Prostate gland (tissue), 2 donors: ENCODE results near the gene PRDM1. TPM values are rescaled to one million over a fixed set of nuclear protein-coding genes. Genes with fewer than 3 reads are reported as not detected.

ENCODE experiments used
- DNase-seq: peaks from one replicate; pipeline ENCODE4 v3.0.0-alpha.2; 2019; ENCODE audit warnings: low spot score
- H3K27ac ChIP-seq, 2 donors: fragments of 200-600 bp; sonication (generic); 2 replicates each; pipeline ENCODE4 v1.5.1; 2017 to 2019
- H3K27me3 ChIP-seq: fragments of 200-600 bp; sonication (generic); replicated peaks from 2 replicates; pipeline ENCODE4 v1.5.1; 2019; ENCODE audit not compliant: insufficient read depth
- H3K36me3 ChIP-seq, 2 donors: fragments of 200-600 bp; sonication (generic); 1 replicate in 1 of 2; 2 replicates in 1 of 2; pipeline versions ENCODE4 v1.5.1 to v1.8.1; 2017 to 2019
- H3K4me1 ChIP-seq: fragments of 200-600 bp; sonication (generic); replicated peaks from 2 replicates; pipeline ENCODE4 v1.5.1; 2019
- H3K4me3 ChIP-seq, 2 donors: fragments of 200-600 bp; sonication (generic); 2 replicates each; pipeline ENCODE4 v1.5.1; 2017 to 2019
- H3K9me3 ChIP-seq: fragments of 200-600 bp; sonication (generic); 2 replicates; pipeline ENCODE4 v1.5.1; 2017
- CTCF ChIP-seq, 4 experiments: fragments of 200-600 bp in 2 of 4; fragments of 450-650 bp in 2 of 4; sonication (generic) in 2 of 4; IDR thresholded peaks; 1 replicate in 3 of 4; 2 replicates in 1 of 4; pipeline ENCODE4 v1.5.1; 2016 to 2019; ENCODE audit warnings: antibody characterized with exemption in 4 of 4, mild to moderate bottlenecking in 2 of 4, moderate library complexity in 2 of 4
- POLR2A ChIP-seq: fragments of 450-650 bp; IDR thresholded peaks from one replicate; pipeline ENCODE4 v1.6.1; 2016; ENCODE audit warnings: antibody characterized with exemption, mild to moderate bottlenecking
- POLR2AphosphoS5 ChIP-seq: sonication (generic); formaldehyde crosslinking; IDR thresholded peaks from one replicate; pipeline ENCODE4 v1.6.1; 2017; ENCODE audit warnings: antibody characterized with exemption
- WGBS: methylation state at CpG from one replicate; pipeline ENCODE4 v1.1.5; 2018; 5-methylcytosine and 5-hydroxymethylcytosine counted together
- intact Hi-C: fragments of 100-400 bp; cut with DNase I; formaldehyde crosslinking; loops from one replicate; pipeline ENCODE4 v1.14.2; 2022
- total RNA-seq, 2 donors: library from RNA; depleted of rRNA; stranded (reverse); fragments of >200 nt; gene quantifications; one replicate each; pipeline ENCODE4 v1.1.0, GENCODE V29; 2016

Gene PRDM1
- total RNA-seq, 2 donors from 2014 or later = 3.5 TPM

DNA sequence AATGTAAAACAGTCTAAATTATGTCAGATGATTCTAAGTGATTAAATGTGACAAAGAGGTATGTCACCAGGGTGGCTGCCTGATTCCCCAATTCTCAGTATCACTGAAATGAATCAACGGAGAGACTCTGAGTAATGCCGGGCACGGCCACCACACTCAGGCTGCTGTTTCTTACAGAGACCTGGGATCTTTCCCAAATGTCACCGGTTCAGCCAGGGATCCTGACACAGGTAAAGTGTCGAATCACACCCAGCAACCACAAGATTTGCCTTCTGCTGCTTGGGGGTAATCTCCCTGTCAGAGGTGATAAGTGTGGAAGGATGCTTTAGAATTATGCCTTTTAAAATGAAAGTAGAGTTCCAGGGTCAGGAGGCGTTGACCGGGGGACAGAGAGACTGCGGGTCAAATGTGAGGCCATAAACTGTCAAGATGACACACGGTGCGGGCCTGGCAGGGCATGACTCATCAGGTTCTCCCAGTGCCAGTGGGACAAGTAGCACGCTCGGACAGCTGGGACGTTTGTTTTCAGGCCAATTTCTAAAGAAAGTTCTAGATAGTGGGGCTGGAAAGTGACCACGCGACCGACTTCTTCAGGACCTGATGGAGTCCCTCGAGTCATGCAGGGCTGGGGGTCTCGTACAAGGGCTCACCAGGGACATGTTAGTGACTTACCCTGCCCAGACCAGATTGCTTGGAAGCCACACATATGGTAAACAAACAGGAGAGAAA lies 48.9 kb downstream of the PRDM1 start:
- intact Hi-C loops = no loop called here
- 71% methylated on average over 18 of the region's 18 CpGs for WGBS
- Histone ChIP-seq H3K36me3 (no peaks in the 10 kb centered on the region), H3K9me3 (no peaks in the 10 kb centered on the region), H3K27ac (no peak overlapping the region), H3K27me3 (no peaks in the 10 kb centered on the region), H3K4me1 (no peaks in the 10 kb centered on the region), H3K4me3 (no peak overlapping the region)
- DNase-seq = no peak
- TF ChIP-seq CTCF (IDR thresholded peaks at IDR 0.05) = no peak

GRCh38 chr6:106135911-106136571 lies 49.9 kb downstream of the PRDM1 start:
- Histone ChIP-seq H3K9me3 (no peaks in the 10 kb centered on the region), H3K27me3 (no peaks in the 10 kb centered on the region), H3K4me1 (no peaks in the 10 kb centered on the region), H3K4me3 (no peak overlapping the region), H3K36me3 (no peaks in the 10 kb centered on the region), H3K27ac (no peak overlapping the region)
- DNase-seq = no peak
- intact Hi-C loops = no loop called here
- TF ChIP-seq POLR2A (no peak), POLR2AphosphoS5 (no peak), CTCF (IDR thresholded peaks at IDR 0.05) (no peak)
- WGBS = 95% methylated on average over 16 of the region's 16 CpGs

DNA sequence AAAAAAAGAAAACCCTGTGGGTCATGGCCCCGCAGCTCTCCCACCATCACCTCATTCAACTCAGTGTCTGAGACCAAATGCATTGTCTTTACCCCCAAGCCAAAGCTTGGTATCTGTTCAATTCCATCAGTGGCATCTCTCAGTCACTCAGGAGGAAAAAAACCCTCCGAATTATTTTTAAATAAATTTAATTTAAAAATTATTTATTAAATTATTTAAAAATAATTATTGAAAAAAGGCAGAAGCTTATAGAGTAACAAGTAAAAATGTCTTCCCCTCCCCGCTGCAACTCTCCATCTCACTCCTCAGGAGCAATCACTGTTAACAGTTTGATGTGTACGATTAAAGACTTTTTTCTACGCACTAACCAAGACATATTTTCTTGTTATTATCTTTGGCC lies 50.7 kb downstream of the PRDM1 start:
- TF ChIP-seq POLR2A (no peak), CTCF (IDR thresholded peaks at IDR 0.05) (no peak), POLR2AphosphoS5 (no peak)
- 97% methylated on average over 5 of the region's 5 CpGs for WGBS
- intact Hi-C loops = no loop called here

GRCh38 chr6:106138151-106138550 lies 52.0 kb downstream of the PRDM1 start:
- WGBS = 74% methylated on average over 6 of the region's 6 CpGs

More for the DNA sequence above, 50.7 kb downstream of the PRDM1 start:
- Histone ChIP-seq H3K9me3 (no peaks in the 10 kb centered on the region), H3K4me1 (no peaks in the 10 kb centered on the region), H3K27ac (no peak overlapping the region), H3K4me3 (no peak overlapping the region), H3K36me3 (no peaks in the 10 kb centered on the region), H3K27me3 (no peaks in the 10 kb centered on the region)
- no peak for DNase-seq

More at GRCh38 chr6:106138151-106138550, 52.0 kb downstream of the PRDM1 start:
- Histone ChIP-seq H3K4me1 (no peaks in the 10 kb centered on the region), H3K27me3 (no peaks in the 10 kb centered on the region), H3K9me3 (no peaks in the 10 kb centered on the region), H3K27ac (no peak overlapping the region), H3K36me3 (no peaks in the 10 kb centered on the region), H3K4me3 (no peak overlapping the region)
- no peak for DNase-seq
- no peak for TF ChIP-seq POLR2AphosphoS5
- TF ChIP-seq POLR2A = no peak
- no peak for TF ChIP-seq CTCF (IDR thresholded peaks at IDR 0.05)
- intact Hi-C loops = no loop called here
